ENCODE results near the gene NCKAP1.
"Not testable (repeated sequence)": the region's sequence is repeated elsewhere in the genome, so short reads cannot be mapped to it uniquely, and the experiment has no call there.

Gene NCKAP1

DNA sequence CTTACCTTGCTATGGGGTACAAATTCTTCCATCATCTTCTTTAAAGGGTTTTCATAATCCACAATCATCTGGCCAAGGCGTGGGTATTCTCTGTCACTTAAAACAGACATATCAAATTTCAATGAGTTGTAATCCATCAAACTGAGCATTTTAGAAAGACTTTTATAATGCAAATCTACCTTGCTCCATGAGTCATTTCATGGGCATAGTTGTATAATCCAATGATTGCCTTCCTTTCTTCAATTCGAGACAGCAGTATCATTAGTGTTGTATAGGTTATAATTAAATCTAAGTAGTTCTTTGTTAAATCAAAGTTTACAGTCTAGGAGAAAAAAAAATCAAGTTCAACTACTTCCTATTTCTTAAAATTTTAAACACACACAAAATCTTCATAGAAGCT is 36.3 kb downstream of the NCKAP1 start:
- no peak for DNase-seq

DNA sequence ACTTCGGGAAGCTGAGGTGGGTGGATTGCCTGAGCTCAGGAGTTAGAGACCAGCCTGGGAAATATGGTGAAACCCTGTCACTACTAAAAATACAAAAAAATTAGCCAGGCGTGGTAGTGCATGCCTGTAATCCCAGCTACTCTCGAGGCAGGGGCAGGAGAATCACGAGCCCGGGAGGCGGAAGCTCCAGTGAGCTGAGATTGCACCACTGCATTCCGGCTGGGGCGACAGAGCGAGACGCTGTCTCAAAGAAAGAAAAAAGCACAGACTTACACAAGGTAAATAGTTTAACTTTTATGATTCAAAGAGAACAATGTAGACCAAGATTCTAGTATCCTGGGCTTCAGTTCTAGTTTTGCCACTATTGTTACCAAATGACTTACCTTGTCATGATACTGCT is 37.4 kb downstream of the NCKAP1 start:
- DNase-seq, result no peak

DNA sequence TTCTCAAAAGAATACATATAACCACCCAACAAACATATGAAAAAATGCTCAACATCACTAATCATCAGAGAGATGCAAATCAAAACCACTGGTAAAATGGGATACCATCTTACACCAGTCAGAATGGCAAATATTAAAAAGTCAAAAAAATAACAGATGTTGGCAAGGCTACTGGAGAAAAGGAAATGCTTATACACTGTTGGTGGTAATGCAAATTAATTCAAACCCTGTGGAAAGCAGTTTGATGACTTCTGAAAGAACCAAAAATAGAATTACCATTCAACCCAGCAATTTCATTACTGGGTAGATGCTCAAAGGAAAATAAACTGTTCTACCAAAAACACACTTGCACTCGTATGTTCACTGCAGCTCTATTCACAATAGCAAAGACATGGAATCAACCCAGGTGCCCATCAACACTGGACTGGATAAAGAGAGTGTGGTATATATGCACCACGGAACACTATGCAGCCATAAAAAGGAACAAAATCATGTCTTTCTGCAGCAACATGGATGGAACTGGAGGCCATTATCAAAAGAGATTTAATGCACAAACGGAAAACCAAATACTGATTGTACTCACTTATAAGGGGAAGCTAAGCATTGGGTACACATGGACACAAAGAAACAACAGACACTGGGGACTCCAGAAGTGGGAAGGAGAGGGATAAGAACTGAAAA is 38.8 kb downstream of the NCKAP1 start:
- no peak for DNase-seq

DNA sequence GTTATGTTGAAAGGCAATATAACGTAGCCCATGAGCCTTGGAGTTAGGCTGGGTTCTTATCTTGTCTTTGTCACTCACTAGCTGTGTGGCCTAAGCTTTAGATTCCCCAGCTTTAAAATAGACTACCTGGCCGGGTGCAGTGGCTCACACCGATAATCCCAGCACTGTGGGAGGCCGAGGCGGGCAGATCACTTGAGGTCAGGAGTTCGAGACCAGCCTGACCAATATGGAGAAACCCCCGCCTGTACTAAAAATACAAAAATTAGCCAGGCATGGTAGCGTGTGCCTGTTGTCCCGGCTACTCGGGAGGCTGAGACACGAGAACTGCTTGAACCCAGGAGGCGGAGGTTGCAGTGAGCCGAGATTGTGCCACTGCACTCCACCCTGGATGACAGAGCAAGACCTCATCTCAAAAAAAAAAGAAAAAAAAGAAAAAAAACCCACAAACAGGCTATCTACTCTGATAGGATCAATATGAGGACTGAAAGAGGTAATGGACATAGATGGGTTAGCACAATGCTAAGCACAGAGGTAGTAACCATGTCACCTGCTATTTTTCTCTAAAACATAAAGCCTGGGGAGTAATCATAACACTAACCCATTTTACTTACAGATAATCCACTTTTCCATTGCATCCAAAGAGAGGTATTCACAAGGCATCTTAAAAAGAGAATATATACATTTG is 43.9 kb downstream of the NCKAP1 start:
- no peak for DNase-seq

DNA sequence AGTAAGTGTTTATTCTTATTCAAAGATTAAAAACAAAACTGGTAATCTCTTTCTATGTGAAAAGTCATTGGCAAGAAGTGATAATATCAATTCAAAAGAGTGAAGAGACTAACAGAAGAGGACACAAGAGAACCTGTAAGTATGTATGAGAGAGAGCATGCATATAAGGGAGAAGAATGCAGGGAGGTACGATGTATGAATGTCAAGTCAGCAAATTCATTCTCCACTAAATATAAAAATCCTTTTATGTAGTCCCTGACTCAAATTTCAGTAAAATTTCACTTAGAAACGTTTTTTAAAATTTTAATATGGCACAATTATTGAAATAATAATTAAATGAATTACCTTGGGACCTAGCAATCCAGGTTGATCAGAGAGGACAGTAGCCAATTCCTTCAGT is 55.3 kb downstream of the NCKAP1 start:
- DNase-seq, result no peak

DNA sequence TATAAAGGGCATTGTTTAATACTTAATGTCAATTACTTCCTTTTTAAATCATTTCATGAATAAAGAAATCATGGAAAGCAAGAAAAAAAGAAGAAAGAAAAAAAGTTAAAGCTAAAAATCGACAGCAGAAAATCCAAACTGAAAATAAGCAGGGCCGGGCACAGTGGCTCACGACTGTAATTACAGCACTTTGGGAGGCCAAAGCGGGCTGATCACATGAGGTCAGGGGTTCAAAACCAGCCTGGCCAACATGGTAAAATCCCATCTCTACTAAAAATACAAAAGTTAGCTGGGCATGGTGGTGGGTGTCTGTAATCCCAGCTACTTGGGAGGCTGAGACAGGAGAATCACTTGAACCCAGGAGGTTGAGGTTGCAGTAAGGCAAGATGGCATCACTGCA is 56.8 kb downstream of the NCKAP1 start:
- not testable (repeated sequence) for DNase-seq

DNA sequence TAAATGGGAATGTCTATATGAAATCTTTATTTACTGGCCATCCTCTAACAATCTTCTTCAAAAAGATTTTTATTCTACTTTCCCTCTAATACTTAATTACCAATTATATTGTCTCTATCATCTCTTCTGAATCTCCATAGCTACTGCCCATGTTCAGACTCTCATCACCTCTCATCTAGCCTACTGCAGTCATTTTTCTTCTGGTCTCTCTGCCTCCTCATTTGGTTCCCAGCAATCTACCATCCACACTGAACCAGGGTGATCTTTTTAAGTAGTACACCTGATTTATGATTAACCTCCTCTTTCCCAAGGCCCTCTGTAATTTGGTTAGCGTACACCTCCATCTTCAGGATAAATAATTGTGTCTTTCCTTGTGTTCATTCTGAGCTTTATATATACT is 57.6 kb downstream of the NCKAP1 start:
- DNase-seq, result no peak

DNA sequence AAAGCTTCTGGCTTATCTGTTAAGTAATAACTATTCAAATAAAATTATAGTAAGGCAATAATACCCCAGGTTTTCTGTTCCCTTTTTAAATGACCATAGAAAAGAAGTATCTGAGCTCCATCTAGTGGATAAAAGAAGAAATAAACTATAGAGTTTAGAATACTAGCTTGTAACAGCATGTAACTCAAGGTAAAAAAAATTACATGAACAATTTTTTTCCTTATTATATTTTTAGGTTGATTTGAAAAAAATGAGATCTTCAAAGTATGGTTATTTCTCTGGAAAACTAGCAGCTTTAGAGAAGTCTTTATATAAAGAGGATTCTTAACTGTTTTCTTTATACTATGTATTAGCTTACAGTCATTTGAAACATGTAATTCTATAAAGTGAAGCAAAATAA is 58.1 kb downstream of the NCKAP1 start:
- peak in 1 of 2 donors; percentile 79 for DNase-seq

DNA sequence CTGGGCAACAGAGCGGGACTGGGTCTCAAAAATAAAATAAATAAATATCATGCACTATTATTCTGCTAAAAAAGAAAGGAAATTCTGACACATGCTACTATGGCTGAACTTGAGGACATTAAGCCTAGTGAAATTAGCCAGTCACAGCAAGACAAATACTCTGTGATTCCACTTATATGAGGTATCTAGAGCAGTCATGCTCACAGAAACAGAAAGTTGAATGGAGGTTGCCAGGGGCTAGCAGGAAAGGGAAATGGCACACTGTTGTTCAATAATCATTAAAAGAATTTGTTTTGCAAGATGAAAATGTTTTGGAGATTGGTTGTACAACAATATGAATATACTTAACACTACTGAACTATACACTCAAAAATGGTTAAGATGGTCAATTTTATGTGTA is 60.8 kb downstream of the NCKAP1 start:
- no peak for DNase-seq

DNA sequence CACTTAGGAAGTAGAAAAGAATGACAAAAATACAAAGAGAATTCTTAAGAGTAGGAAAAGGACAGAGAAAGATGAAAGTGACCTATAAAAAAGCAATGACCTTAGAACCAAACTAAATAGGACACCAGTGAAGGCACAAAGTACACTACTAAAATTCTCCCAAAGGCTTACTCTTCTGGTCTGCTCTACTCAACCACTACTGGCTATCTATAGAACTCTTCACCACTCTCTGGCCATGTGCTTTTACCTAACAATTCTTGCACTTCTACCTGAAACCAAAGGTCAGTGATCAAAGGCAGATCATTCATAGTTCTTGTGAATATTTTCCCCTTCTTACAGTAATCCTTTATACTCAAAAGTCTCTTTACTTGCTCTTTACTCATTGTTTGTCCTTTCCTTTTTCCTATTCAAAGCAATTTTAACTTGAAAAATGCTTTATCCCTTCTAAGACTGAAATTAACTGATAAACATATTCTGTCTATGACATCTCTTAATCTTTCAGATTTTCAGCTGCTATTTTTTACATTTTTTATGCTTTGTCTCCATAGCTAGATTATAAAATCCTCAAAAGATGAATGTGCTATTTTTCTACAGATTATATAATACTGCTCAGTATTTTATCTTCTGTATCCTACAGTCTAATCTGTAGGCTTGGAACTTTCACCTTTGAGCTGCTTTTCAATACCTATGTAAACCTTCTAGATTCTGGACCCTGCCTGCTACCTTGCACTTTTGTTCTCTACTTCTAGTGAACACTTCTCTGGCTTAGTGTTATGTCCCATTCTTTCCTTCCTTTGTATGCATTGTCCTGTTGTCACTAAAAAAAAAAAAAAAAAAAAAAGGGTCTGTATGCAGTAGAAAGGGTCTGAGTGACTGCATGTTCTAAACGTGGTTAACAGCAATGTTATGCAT is 64.6 kb downstream of the NCKAP1 start:
- DNase-seq, result no peak

DNA sequence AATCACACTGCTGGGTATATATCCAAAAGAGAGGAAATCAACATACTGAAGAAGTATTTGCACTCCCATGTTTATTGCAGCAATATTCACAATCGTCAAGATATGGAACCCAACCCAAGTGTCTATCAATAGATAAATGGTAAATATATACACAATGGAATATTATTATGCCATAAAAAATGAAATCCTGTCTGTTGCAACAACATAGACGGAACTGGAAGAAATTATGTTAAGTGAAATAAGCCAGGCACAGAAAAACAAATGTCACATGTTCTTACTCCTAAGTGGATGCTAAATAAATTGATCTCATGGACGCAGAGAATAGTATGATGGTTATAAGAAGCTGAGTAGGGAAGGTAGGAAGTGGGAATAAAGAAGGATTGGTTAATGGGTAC is 65.7 kb downstream of the NCKAP1 start:
- DNase-seq, result no peak

DNA sequence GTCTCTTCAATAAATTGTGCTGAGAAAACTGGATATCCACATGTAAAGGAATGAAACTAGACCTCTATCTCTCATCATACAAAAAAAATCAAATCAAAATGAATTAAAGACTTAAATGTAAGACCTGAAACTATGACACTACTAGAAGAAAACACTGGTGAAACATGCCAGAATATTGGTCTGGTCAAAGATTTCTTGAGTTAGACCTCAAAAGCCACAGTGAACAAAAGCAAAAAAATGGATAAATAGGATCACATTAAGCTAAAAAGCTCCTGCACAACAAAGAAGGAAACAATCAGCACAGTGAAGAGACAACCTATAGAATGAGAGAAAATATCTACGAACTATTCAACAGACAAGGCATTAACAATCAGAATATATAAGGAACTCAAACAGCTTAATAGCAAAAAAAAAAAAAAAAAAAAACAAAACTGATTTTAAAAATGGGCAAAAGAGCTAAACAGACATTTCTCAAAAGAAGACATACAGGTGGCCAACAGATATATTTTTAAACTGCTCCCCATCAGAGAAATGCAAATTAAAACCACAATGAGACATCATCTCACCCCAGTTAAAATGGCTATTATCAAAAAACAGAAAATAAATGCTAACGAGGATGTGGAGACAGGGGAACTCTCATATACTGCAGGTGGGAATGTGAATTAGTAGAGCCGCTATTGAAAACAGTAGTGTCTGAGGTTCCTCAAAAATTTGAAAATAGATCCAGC is 66.3 kb downstream of the NCKAP1 start:
- DNase-seq, result no peak

DNA sequence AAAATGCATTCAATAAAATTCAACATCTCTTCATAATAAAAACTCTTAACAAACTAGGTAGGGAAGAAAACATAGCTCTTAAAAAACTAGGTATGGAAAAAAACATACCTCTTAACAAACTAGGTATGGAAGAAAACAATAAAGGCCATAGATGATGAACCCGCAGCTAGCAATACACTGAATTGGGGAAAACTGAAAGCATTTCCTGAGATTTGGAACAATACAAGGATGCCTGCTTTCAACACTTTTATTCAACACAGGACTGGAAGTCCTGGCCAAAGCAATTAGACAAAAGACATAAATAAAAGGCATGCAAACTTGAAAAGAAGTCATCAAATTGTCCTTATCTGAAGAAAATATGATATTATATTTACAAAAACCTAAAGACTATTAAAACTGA is 67.8 kb downstream of the NCKAP1 start:
- DNase-seq, result no peak

DNA sequence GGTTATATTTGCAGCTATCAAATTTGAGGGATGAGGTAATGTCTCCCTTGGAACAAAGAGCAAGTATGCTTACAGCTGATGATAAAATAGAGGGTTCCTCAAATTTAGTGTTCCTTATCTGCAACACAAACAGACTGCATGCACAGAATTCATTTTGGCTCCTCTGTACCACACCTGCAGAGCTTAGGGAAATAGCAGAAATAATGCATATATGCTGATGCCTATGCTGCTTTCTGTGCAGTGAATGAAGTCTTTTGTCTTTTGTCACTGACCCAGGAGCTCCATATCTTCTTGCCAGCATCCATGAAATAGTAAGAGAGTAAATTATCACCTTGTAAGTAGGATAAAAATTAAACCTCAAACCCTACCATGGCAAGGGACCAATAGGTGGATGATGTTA is 69.8 kb downstream of the NCKAP1 start:
- DNase-seq, result no peak

DNA sequence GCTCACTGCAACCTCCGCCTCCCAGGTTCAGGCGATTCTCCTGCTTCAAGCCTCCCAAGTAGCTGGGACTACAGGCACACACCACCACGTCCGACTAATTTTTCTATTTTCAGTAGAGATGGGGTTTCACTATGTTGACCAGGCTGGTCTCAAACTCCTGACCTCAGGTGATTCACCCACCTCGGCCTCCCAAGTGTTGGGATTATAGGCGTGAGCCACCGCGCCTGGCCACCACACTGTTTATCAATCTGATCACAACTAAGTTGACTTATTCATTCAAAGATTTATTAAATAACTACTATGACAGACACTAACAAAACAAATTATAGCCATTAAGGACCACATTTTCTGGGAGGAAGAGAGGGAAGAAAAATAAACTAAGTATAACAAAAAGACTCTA is 71.9 kb downstream of the NCKAP1 start:
- DNase-seq, result not testable (repeated sequence)

DNA sequence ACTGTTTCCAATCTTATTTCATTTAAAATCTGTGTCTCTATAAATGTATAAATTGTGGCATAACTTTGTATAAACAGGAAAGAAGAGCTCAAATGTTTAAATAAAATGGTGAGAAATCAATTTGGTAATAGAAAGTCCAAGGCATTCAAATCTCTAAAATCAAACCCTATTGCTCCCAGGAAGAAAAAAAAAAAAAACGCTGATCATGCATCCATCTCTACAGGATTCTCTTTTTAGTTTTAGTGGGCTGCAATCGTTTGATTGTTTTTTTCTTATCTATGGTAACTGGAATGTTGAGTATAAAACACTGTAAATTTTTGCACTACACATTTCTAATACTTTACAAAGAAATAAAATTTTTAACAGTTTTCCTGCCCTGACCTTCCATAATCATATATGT is 75.6 kb downstream of the NCKAP1 start:
- DNase-seq, result no peak

DNA sequence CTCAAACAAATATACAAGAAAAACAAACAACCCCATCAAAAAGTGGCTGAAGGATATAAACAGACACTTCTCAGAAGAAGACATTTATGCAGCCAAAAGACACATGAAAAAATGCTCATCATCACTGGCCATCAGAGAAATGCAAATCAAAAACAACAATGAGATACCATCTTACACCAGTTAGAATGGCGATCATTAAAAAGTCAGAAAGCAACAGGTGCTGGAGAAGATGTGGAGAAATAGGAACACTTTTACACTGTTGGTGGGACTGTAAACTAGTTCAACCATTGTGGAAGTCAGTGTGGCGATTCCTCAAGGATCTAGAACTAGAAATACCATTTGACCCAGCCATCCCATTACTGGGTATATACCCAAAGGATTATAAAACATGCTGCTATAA is 77.4 kb downstream of the NCKAP1 start:
- not testable (repeated sequence) for DNase-seq

DNA sequence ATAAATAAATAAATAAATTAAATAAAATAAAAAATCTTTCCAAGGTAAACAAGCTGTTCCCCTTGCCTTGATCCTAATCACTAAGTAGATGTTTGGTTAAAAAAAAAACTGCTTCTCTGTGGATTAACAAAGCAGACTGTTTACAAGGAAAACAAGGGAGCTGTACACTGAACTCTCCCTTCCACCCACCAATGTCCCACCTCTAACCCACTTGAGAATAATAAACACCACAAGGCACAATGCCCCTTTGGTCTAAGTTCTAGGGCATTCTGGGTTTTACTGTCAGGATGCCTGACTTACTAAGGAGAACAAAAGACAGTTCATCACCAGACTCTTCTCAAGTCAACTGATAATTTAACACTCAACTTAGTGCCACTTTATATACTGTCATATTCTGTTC is 83.5 kb downstream of the NCKAP1 start:
- DNase-seq, result no peak

DNA sequence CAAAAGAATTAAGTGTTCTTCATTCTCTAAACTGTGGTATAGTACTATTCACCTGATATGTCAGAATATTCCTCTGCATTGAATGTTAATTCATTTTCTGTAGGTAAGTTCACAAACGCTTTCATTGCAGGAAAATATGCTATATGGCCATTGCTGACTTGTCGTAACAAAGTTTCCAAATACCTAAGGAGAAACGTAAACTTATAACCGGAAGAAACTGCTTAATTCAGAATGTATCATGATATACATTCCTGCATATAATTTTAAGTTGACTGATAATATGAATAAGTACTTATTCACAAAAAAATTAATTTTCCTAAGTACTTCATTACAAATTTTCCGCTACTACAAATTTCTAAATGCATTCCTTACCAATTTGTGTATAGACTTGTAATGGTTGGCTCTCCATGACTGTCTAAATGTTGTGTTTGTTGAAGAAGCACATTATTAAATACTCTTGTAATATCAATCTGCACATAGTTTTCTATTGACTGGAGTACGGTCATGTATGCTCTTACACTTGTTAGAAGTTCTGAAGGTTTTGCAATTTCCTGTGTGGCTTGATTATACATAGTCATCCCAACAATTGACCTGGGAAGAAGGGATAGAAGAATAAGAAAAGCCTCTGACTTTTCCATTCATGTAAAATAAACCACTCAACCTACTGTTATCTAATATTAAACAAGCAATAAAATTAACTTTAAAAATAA is 85.4 kb downstream of the NCKAP1 start:
- no peak for DNase-seq

DNA sequence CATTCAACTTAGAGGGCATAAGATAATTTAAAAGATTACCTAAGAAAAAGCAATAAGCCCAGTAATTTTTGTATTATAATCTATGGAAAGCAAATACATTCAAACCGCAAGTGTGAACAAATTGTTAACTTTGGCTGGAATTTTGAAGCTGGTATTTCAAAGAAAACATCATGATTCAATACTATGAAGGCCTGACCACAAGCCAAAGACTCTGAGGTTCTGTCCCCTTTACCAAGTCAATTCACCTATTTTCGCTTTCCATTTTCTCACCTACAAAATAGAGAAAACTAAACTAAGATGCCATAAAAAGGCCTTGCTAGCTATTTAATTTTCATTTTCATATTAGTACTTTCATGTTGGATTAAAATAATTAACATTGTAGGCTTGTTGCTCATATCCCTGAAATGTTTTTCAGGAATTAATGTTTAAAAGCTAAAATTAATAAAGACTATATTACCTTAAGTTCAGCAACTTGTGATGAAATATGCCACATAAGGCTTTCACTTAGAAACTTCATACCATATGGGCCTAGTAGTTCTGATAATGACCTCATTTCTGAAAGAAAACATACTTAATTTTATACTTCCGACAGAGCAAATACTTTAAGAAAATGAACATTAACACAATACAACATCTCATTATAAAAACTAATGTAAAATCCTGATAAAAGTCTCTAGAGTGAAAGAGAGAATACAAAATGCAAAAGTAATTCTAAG is 86.2 kb downstream of the NCKAP1 start:
- no peak for DNase-seq

DNA sequence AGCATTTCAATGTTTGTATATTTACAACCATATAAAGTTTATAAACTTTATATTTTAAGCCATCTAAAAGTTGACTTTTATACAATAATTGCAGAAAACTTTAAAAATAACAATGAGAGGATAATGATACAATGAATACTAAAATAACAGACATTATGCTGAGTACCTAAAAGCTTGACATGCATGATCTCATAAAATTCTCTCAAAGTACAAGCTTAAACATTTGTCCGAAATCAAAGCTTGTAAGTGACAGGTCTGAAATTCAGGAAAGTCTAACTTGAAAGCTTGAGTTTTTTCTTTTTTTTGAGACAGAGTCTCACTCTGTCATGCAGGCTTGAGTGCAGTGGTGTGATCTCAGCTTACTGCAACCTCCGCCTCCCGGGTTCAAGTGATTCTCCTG is 87.7 kb downstream of the NCKAP1 start:
- DNase-seq, result no peak
